ENCODE measurements around the gene CDT1.

DNA sequence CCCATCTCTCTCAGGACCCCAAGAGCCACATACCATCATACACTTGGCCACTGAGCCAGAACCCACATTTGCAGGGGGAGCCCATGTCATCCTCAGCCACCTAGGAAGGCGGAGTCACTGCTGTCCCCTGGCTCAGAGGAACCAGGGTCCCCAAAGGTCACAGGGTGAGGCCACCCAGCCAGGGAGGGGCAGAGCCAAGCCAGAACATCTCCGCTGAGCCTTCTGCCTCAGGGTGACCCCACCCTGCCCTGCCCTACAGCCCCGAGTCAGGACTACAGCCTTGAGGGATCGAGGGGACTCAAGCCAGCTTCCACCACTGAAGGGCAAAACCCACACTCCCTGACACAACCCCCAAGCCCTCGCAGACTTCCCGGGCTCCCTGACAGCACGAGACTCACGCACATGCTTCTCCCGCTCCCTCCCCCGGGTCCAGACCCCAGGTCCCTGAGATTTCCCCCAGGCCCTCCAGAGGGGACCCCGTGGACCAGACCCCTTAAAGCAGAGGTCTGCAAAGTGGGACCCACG, 36.0 kb upstream of the CDT1 start:
- TF ChIP-seq, protein P1, sequence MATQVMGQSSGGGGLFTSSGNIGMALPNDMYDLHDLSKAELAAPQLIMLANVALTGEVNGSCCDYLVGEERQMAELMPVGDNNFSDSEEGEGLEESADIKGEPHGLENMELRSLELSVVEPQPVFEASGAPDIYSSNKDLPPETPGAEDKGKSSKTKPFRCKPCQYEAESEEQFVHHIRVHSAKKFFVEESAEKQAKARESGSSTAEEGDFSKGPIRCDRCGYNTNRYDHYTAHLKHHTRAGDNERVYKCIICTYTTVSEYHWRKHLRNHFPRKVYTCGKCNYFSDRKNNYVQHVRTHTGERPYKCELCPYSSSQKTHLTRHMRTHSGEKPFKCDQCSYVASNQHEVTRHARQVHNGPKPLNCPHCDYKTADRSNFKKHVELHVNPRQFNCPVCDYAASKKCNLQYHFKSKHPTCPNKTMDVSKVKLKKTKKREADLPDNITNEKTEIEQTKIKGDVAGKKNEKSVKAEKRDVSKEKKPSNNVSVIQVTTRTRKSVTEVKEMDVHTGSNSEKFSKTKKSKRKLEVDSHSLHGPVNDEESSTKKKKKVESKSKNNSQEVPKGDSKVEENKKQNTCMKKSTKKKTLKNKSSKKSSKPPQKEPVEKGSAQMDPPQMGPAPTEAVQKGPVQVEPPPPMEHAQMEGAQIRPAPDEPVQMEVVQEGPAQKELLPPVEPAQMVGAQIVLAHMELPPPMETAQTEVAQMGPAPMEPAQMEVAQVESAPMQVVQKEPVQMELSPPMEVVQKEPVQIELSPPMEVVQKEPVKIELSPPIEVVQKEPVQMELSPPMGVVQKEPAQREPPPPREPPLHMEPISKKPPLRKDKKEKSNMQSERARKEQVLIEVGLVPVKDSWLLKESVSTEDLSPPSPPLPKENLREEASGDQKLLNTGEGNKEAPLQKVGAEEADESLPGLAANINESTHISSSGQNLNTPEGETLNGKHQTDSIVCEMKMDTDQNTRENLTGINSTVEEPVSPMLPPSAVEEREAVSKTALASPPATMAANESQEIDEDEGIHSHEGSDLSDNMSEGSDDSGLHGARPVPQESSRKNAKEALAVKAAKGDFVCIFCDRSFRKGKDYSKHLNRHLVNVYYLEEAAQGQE (IDR thresholded peaks at IDR 0.05; ENCODE audit: unreplicated experiment), result no peak
- TF ChIP-seq, protein P2, sequence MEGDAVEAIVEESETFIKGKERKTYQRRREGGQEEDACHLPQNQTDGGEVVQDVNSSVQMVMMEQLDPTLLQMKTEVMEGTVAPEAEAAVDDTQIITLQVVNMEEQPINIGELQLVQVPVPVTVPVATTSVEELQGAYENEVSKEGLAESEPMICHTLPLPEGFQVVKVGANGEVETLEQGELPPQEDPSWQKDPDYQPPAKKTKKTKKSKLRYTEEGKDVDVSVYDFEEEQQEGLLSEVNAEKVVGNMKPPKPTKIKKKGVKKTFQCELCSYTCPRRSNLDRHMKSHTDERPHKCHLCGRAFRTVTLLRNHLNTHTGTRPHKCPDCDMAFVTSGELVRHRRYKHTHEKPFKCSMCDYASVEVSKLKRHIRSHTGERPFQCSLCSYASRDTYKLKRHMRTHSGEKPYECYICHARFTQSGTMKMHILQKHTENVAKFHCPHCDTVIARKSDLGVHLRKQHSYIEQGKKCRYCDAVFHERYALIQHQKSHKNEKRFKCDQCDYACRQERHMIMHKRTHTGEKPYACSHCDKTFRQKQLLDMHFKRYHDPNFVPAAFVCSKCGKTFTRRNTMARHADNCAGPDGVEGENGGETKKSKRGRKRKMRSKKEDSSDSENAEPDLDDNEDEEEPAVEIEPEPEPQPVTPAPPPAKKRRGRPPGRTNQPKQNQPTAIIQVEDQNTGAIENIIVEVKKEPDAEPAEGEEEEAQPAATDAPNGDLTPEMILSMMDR (conservative IDR thresholded peaks at IDR 0.05; ENCODE audit: low read depth in 2 of 2), result no peak
- TF ChIP-seq POLR2AphosphoS5 (IDR thresholded peaks at IDR 0.05; ENCODE audit: low read depth) (no peak), STAT1 (IDR thresholded peaks at IDR 0.05; ENCODE audit: unreplicated experiment) (no peak), EZH2 (IDR thresholded peaks at IDR 0.05; ENCODE audit: low read depth, unreplicated experiment) (no peak)
